ENCODE results near the gene CLPTM1L.
"Not testable (repeated sequence)": the region's sequence is repeated elsewhere in the genome, so short reads cannot be mapped to it uniquely, and the experiment has no call there.

CLPTM1L gene

GRCh38 chr5:1374030-1374678 is 29.3 kb upstream of the CLPTM1L start:
- no peak overlapping the region for H3K4me3 ChIP-seq (ENCODE audit: low read length)
- no peak for DNase-seq (ENCODE audit: low read depth)
- TF ChIP-seq, protein P1, sequence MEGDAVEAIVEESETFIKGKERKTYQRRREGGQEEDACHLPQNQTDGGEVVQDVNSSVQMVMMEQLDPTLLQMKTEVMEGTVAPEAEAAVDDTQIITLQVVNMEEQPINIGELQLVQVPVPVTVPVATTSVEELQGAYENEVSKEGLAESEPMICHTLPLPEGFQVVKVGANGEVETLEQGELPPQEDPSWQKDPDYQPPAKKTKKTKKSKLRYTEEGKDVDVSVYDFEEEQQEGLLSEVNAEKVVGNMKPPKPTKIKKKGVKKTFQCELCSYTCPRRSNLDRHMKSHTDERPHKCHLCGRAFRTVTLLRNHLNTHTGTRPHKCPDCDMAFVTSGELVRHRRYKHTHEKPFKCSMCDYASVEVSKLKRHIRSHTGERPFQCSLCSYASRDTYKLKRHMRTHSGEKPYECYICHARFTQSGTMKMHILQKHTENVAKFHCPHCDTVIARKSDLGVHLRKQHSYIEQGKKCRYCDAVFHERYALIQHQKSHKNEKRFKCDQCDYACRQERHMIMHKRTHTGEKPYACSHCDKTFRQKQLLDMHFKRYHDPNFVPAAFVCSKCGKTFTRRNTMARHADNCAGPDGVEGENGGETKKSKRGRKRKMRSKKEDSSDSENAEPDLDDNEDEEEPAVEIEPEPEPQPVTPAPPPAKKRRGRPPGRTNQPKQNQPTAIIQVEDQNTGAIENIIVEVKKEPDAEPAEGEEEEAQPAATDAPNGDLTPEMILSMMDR (IDR thresholded peaks at IDR 0.05; ENCODE audit: insufficient read depth, low read depth, low read length, missing control alignments) = no peak

GRCh38 chr5:1371972-1372342 is 27.1 kb upstream of the CLPTM1L start:
- not testable (repeated sequence) for H3K4me3 ChIP-seq (ENCODE audit: low read length); DNase-seq (ENCODE audit: low read depth)

- TF ChIP-seq, protein P1 (IDR thresholded peaks at IDR 0.05; ENCODE audit: insufficient read depth, low read depth, low read length, missing control alignments) = no peak
- no peak for DNase-seq (ENCODE audit: low read depth)
- H3K4me3 ChIP-seq (ENCODE audit: low read length) = no peak overlapping the region
Observed at GRCh38 chr5:1371218-1371971, 26.5 kb upstream of the CLPTM1L start.

GRCh38 chr5:1370006-1370405 is 25.1 kb upstream of the CLPTM1L start:
- TF ChIP-seq, protein P1 (IDR thresholded peaks at IDR 0.05; ENCODE audit: insufficient read depth, low read depth, low read length, missing control alignments) = no peak
- DNase-seq (ENCODE audit: low read depth) = no peak
- no peak overlapping the region for H3K4me3 ChIP-seq (ENCODE audit: low read length)

DNA sequence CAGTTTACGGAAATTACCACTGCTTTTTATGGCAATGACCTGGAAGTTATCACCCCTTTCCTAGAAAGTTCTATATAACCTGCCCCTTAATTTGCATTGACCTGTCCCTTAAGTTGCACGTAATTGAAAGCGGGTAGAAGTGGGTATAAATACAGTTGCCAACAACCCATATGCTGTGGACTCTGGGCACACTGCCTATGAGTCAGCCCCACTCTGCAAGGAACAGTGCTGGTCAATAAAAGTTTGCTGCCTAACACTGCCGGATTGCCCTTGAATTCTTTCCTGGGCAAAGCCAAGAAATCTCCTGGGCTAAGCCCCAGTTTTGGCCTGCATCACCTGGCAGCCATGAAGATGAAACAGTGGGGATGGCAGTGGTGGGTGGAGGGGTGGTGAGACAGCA is 23.9 kb upstream of the CLPTM1L start:
- TF ChIP-seq, protein P1 (IDR thresholded peaks at IDR 0.05; ENCODE audit: insufficient read depth, low read depth, low read length, missing control alignments) = no peak
- DNase-seq (ENCODE audit: low read depth) = no peak
- H3K4me3 ChIP-seq (ENCODE audit: low read length) = no peak overlapping the region

DNA sequence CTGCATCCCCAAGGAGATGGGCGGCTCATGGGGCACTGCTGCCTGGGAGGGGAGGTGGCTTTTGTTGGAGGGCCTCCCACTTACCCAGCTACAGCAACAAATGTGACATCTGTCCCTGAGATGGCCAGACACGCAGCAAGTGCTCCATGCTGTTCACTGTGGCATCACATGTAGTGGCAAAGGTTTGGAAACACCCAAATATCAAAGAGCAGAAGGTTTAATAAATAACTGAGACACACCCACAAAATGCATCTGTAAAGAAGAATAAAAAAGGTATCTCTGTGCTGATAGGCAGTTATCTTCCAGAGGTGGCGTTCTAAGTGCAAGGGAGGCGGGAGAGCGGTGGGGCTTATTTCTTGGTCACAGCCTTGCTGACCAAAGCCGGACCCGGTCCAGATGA is 23.3 kb upstream of the CLPTM1L start:
- no peak for DNase-seq (ENCODE audit: low read depth)
- TF ChIP-seq, protein P1 (IDR thresholded peaks at IDR 0.05; ENCODE audit: insufficient read depth, low read depth, low read length, missing control alignments) = no peak
- no peak overlapping the region for H3K4me3 ChIP-seq (ENCODE audit: low read length)

- TF ChIP-seq, protein P1 (IDR thresholded peaks at IDR 0.05; ENCODE audit: insufficient read depth, low read depth, low read length, missing control alignments) = no peak
- H3K4me3 ChIP-seq (ENCODE audit: low read length) = no peak overlapping the region
- DNase-seq (ENCODE audit: low read depth) = no peak
Observed at GRCh38 chr5:1367149-1367548, 22.2 kb upstream of the CLPTM1L start.
